ENCODE results near the gene GPS2. TPM values are rescaled to one million over a fixed set of nuclear protein-coding genes. Genes with fewer than 3 reads are reported as not detected.

Gene GPS2
- total RNA-seq: 46.9 and 48.1 TPM in 2 replicates

DNA sequence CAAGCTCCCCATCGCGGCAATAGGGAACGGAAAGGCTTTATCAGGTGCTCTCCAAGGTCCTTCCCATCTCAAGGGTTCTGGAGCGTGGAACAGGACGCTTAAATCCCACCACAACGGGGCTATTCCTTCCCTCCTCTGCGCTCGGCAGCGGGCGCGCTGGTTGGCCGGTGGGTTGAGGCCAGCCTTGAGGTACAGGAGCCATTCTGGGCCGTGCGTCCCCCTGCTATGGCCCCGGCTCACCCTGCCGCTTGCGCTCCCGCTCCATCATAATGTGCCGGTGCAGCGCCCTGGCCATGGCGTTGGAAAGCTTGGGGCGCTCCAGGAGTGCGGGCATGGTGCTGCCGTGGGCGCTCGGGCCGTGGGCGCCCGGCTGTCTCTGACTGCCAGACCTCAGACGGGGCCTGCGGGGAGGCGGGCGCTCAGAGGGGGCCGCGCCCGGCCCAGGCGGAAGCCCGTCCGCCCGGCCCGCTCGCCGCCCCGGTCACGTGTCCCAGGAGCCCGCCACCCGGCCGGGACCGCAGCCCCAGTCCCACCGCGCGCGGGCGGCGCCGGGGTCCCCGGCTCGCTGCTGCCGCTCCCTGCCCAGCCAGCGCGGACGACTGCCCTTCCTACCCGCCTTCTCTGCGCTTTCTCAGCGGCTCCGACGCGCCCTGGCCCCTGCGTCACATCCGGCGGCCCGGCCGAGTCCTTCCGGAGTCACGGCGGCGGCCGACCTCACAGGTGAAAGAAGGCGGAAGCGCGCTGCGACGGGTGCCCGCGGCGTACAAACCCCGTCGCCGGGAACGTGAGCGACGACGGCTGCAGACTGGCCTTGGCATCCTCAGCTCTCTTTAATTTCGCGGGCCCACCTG, at the start of gene GPS2:
TSS of gene GPS2 (minus strand) at position 642 of the 851 bp plus-strand sequence. CDS start at position 334, 308 bp downstream.
- TF ChIP-seq CTCF (IDR thresholded peaks at IDR 0.05; ENCODE audit: extremely low read depth, low read depth, low read length): no peak
- Histone ChIP-seq H3K9me3 (ENCODE audit: low read depth, low read length) (no peaks in the 10 kb centered on the region), H2AFZ (ENCODE audit: low read length) (peak within 1 kb of the TSS; percentile 61), H3K79me2 (ENCODE audit: insufficient read depth, low read length) (peaks cover 45% of the 10 kb centered on the region), H3K27ac (ENCODE audit: low read depth, low read length) (peak within 1 kb of the TSS; percentile 70), H3K36me3 (ENCODE audit: insufficient read depth, low read length) (peaks cover 64% of the 10 kb centered on the region), H3K4me3 (ENCODE audit: insufficient read depth, low read length) (peak within 1 kb of the TSS; percentile 91), H4K20me1 (ENCODE audit: insufficient read depth, low read length) (peaks cover 45% of the 10 kb centered on the region), H3K4me1 (ENCODE audit: insufficient read depth, low read length) (peaks cover 31% of the 10 kb centered on the region), H3K4me2 (ENCODE audit: insufficient read depth, low read length) (peak within 1 kb of the TSS; percentile 97), H3K27me3 (ENCODE audit: insufficient read depth, low read length) (no peaks in the 10 kb centered on the region)
- peak; percentile 99 for DNase-seq (ENCODE audit: insufficient read length, low spot score, missing footprints)

DNA sequence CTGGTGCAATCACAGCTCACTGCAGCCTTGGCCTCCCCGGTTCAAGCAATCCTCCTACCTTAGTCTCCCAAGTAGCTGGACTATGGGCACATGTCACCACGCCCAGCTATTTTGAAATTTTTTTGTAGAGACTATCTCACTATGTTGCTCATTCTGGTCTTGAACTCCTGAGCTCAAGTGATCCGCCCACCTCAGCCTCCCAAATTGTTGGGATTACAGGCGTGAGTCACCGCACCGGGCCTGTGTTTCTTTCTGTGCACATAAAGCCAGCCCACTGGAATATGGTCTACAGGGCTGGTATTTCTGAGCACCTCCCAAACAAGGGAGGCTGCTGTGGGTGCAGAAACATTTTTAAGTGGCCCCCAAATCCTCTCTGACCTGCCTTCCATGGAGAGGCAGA, 48.2 kb upstream of the GPS2 start:
- Histone ChIP-seq H3K79me2 (ENCODE audit: insufficient read depth, low read length) (no peaks in the 10 kb centered on the region), H3K27ac (ENCODE audit: low read depth, low read length) (no peak overlapping the region), H3K4me3 (ENCODE audit: insufficient read depth, low read length) (no peak overlapping the region), H4K20me1 (ENCODE audit: insufficient read depth, low read length) (no peaks in the 10 kb centered on the region), H3K4me1 (ENCODE audit: insufficient read depth, low read length) (no peaks in the 10 kb centered on the region), H3K27me3 (ENCODE audit: insufficient read depth, low read length) (no peaks in the 10 kb centered on the region), H3K9me3 (ENCODE audit: low read depth, low read length) (no peaks in the 10 kb centered on the region), H3K4me2 (ENCODE audit: insufficient read depth, low read length) (no peak overlapping the region), H3K36me3 (ENCODE audit: insufficient read depth, low read length) (no peaks in the 10 kb centered on the region), H2AFZ (ENCODE audit: low read length) (no peak overlapping the region)
- TF ChIP-seq CTCF (IDR thresholded peaks at IDR 0.05; ENCODE audit: extremely low read depth, low read depth, low read length): no peak
- peak; percentile 66 for DNase-seq (ENCODE audit: insufficient read length, low spot score, missing footprints)

GRCh38 chr17:7361906-7362305, 46.7 kb upstream of the GPS2 start:
- TF ChIP-seq CTCF (IDR thresholded peaks at IDR 0.05; ENCODE audit: extremely low read depth, low read depth, low read length): no peak
- Histone ChIP-seq H3K4me3 (ENCODE audit: insufficient read depth, low read length) (no peak overlapping the region), H4K20me1 (ENCODE audit: insufficient read depth, low read length) (no peaks in the 10 kb centered on the region), H3K27ac (ENCODE audit: low read depth, low read length) (no peak overlapping the region), H3K4me1 (ENCODE audit: insufficient read depth, low read length) (no peaks in the 10 kb centered on the region), H3K9me3 (ENCODE audit: low read depth, low read length) (no peaks in the 10 kb centered on the region), H3K36me3 (ENCODE audit: insufficient read depth, low read length) (no peaks in the 10 kb centered on the region), H3K4me2 (ENCODE audit: insufficient read depth, low read length) (no peak overlapping the region), H3K27me3 (ENCODE audit: insufficient read depth, low read length) (no peaks in the 10 kb centered on the region), H2AFZ (ENCODE audit: low read length) (no peak overlapping the region), H3K79me2 (ENCODE audit: insufficient read depth, low read length) (no peaks in the 10 kb centered on the region)
- no peak for DNase-seq (ENCODE audit: insufficient read length, low spot score, missing footprints)

DNA sequence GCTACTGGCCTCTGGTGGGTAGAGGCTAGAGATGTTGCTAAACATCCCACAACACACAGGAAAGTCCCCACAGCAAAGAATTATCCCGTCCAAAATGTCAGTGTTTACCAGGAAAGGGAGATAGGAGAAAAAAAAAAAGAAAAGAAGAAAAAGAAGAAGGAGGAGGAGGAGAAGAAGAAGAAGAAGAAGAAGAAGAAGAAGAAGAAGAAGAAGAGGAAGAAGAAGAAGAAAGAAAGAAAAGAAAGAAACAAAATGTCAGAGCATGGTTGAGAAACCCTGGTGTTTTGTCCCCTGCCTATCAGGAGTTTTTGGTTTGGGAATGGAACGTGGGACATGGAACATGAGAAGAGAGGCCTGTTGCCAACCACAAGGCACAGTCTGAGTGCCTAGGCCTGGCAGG, 42.2 kb upstream of the GPS2 start:
- Histone ChIP-seq H3K9me3 (ENCODE audit: low read depth, low read length) (no peaks in the 10 kb centered on the region), H3K27me3 (ENCODE audit: insufficient read depth, low read length) (no peaks in the 10 kb centered on the region), H3K36me3 (ENCODE audit: insufficient read depth, low read length) (no peaks in the 10 kb centered on the region), H3K4me2 (ENCODE audit: insufficient read depth, low read length) (no peak overlapping the region), H3K4me3 (ENCODE audit: insufficient read depth, low read length) (no peak overlapping the region), H4K20me1 (ENCODE audit: insufficient read depth, low read length) (peaks cover 26% of the 10 kb centered on the region), H3K4me1 (ENCODE audit: insufficient read depth, low read length) (peaks cover 24% of the 10 kb centered on the region), H2AFZ (ENCODE audit: low read length) (no peak overlapping the region), H3K27ac (ENCODE audit: low read depth, low read length) (no peak overlapping the region), H3K79me2 (ENCODE audit: insufficient read depth, low read length) (peaks cover 28% of the 10 kb centered on the region)
- TF ChIP-seq CTCF (IDR thresholded peaks at IDR 0.05; ENCODE audit: extremely low read depth, low read depth, low read length): no peak
- DNase-seq (ENCODE audit: insufficient read length, low spot score, missing footprints): no peak
